ENCODE results near the gene SPNS3.

Gene SPNS3

GRCh38 chr17:4453812-4454591 is 20.3 kb downstream of the SPNS3 start:
- intact Hi-C loops (cut with DNase I; ENCODE audit: low total_unique reads) = no loop called here
- no peaks in the 10 kb centered on the region for H3K9me3 ChIP-seq
- no peak overlapping the region for H3K27ac ChIP-seq
- H3K4me3 ChIP-seq = no peak overlapping the region
- peaks cover 0 to 3% (median 0%) of the 10 kb centered on the region in 4 donors for H3K4me1 ChIP-seq
- DNase-seq = no peak
- no peaks in the 10 kb centered on the region for H3K27me3 ChIP-seq
- TF ChIP-seq, protein P1, sequence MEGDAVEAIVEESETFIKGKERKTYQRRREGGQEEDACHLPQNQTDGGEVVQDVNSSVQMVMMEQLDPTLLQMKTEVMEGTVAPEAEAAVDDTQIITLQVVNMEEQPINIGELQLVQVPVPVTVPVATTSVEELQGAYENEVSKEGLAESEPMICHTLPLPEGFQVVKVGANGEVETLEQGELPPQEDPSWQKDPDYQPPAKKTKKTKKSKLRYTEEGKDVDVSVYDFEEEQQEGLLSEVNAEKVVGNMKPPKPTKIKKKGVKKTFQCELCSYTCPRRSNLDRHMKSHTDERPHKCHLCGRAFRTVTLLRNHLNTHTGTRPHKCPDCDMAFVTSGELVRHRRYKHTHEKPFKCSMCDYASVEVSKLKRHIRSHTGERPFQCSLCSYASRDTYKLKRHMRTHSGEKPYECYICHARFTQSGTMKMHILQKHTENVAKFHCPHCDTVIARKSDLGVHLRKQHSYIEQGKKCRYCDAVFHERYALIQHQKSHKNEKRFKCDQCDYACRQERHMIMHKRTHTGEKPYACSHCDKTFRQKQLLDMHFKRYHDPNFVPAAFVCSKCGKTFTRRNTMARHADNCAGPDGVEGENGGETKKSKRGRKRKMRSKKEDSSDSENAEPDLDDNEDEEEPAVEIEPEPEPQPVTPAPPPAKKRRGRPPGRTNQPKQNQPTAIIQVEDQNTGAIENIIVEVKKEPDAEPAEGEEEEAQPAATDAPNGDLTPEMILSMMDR (IDR thresholded peaks at IDR 0.05) = no peak
- no peaks in the 10 kb centered on the region for H3K36me3 ChIP-seq

GRCh38 chr17:4460661-4461060 is 26.9 kb downstream of the SPNS3 start:
- H3K9me3 ChIP-seq = peaks cover 0 to 8% (median 8%) of the 10 kb centered on the region in 3 donors
- intact Hi-C loops (cut with DNase I; ENCODE audit: low total_unique reads) = no loop called here
- H3K4me1 ChIP-seq = no peaks in the 10 kb centered on the region
- TF ChIP-seq, protein P1 (IDR thresholded peaks at IDR 0.05) = no peak
- H3K4me3 ChIP-seq = no peak overlapping the region
- H3K27me3 ChIP-seq = no peaks in the 10 kb centered on the region
- no peaks in the 10 kb centered on the region for H3K36me3 ChIP-seq
- DNase-seq = no peak
- H3K27ac ChIP-seq = no peak overlapping the region

DNA sequence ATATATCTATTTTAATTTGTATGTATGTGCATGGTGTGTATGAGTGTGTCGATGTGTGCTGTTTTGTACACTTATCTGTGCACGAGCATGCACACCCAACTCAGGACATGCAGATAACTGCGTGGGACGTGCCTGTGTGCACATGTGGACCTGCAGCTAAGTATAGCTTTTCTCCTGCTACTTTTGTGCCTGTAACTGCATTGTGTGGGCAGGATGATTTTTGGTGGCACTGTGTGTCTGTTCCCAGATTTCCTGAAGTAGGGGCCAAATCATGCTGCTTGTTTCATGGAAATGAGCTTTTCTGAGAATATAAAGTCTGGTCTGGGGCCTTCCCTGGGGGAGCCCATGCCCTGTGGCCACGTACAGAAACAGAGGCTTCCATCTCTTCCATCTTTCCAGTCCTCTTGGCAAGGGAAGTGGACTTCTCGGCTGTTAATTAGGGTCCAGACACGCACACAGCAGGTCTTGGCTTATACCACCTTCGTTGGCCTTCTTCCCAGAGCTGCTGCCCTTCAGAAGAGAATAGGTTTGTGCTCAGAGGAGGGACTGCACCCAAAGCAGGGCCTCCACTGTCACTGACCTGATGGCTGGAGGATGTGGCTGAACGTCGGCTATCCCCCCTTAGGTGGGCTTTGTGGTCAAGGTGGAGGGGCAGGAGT is 30.2 kb downstream of the SPNS3 start:
- H3K27me3 ChIP-seq = no peaks in the 10 kb centered on the region
- H3K27ac ChIP-seq = no peak overlapping the region
- no peaks in the 10 kb centered on the region for H3K36me3 ChIP-seq
- peaks cover 0 to under 1% (median 0%) of the 10 kb centered on the region in 4 donors for H3K4me1 ChIP-seq
- peaks cover 0 to 8% (median 8%) of the 10 kb centered on the region in 3 donors for H3K9me3 ChIP-seq
- H3K4me3 ChIP-seq = no peak overlapping the region
- TF ChIP-seq, protein P1 (IDR thresholded peaks at IDR 0.05) = no peak
- no peak for DNase-seq
- intact Hi-C loops (cut with DNase I; ENCODE audit: low total_unique reads) = no loop called here

GRCh38 chr17:4465786-4466185 is 32.0 kb downstream of the SPNS3 start:
- peaks cover 0 to 3% (median 0%) of the 10 kb centered on the region in 4 donors for H3K4me1 ChIP-seq
- no peak overlapping the region for H3K27ac ChIP-seq
- no peaks in the 10 kb centered on the region for H3K27me3 ChIP-seq
- no peaks in the 10 kb centered on the region for H3K36me3 ChIP-seq
- intact Hi-C loops (cut with DNase I; ENCODE audit: low total_unique reads) = no loop called here
- TF ChIP-seq, protein P1 (IDR thresholded peaks at IDR 0.05) = no peak
- H3K4me3 ChIP-seq = no peak overlapping the region
- H3K9me3 ChIP-seq = no peaks in the 10 kb centered on the region
- DNase-seq = no peak

DNA sequence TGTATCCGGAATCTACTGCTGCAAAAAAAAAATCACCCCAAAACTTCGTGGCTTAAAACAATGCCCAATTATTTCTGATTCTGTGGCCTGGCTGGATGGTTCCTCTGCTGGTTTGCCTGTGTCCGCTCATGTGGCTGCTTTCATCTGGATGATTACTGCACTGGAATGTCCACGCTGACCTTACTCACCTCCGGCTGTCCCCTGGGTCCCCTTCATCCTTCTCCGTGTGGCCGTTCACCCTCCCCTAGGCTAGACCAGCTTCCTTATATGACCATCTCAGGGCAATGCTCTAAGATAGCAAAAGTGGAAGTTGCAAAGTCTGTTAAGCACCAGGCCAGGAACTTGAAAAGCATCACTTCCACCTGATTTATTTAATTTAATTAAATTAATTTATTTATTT is 33.5 kb downstream of the SPNS3 start:
- Histone ChIP-seq H3K4me3 (no peak overlapping the region), H3K36me3 (no peaks in the 10 kb centered on the region), H3K27me3 (no peaks in the 10 kb centered on the region), H3K9me3 (no peaks in the 10 kb centered on the region), H3K27ac (no peak overlapping the region), H3K4me1 (peaks cover 0 to 3% (median 0%) of the 10 kb centered on the region in 4 donors)
- TF ChIP-seq, protein P1 (IDR thresholded peaks at IDR 0.05) = no peak
- DNase-seq = no peak
- intact Hi-C loops (cut with DNase I; ENCODE audit: low total_unique reads) = no loop called here
